OCI-LY7 (cell line): ENCODE measurements around the gene FAM193A.
"Not testable (repeated sequence)": the region's sequence is repeated elsewhere in the genome, so short reads cannot be mapped to it uniquely, and the experiment has no call there.

ENCODE experiments used
- CTCF ChIP-seq: fragments of 200-600 bp; sonication (generic); conservative IDR thresholded peaks from 2 replicates; pipeline ENCODE4 v1.5.1; 2014; ENCODE audit warnings: mild to moderate bottlenecking, antibody characterized with exemption, low read length, moderate library complexity, mixed read lengths
- EZH2phosphoT487 ChIP-seq: fragments of 200-600 bp; sonication (generic); IDR thresholded peaks from 2 replicates; pipeline ENCODE4 v1.6.1; 2018; ENCODE audit warnings: low read depth, borderline replicate concordance, mild to moderate bottlenecking, mixed run types, antibody characterized with exemption, low read length, moderate library complexity, mixed read lengths

- not testable (repeated sequence) for TF ChIP-seq CTCF, EZH2phosphoT487
Measured at GRCh38 chr4:2546961-2547691, 10.7 kb downstream of the FAM193A start.
